Gastrocnemius medialis (tissue), 4 donors: ENCODE results near the gene IDH2. TPM values are rescaled to one million over a fixed set of nuclear protein-coding genes. Genes with fewer than 3 reads are reported as not detected.

Experiments used
- ATAC-seq, 2 donors: fragments of 150-250 bp; one replicate each; pipeline ENCODE4 v1.9.1; 2016
- DNase-seq, 2 donors: peaks; one replicate each; pipeline ENCODE4 v3.0.0-alpha.2; 2019
- H3K27ac ChIP-seq, 4 donors: fragments of 200-600 bp; sonication (generic); 1 replicate in 1 of 4; 2 replicates in 3 of 4; pipeline ENCODE4 v1.5.1; 2016 to 2018; ENCODE audit warnings: mild to moderate bottlenecking in 2 of 4, moderate library complexity in 1 of 4
- H3K27me3 ChIP-seq, 3 donors: fragments of 200-600 bp; sonication (generic) in 2 of 3; 1 replicate in 1 of 3; 2 replicates in 2 of 3; pipeline versions ENCODE4 v1.5.1 to v1.6.0; 2016 to 2019; ENCODE audit warnings: mild to moderate bottlenecking in 1 of 3, moderate library complexity in 1 of 3
- H3K36me3 ChIP-seq, 2 donors: fragments of 200-600 bp; sonication (generic) in 1 of 2; one replicate each; pipeline ENCODE4 v1.5.1; 2017 to 2018
- H3K4me1 ChIP-seq, 2 donors: fragments of 200-600 bp; sonication (generic) in 1 of 2; one replicate each; pipeline ENCODE4 v1.5.1; 2016 to 2017; ENCODE audit warnings: mild to moderate bottlenecking in 2 of 2
- H3K4me3 ChIP-seq, 4 donors: fragments of 200-600 bp; sonication (generic) in 3 of 4; 1 replicate in 1 of 4; 2 replicates in 3 of 4; pipeline ENCODE4 v1.5.1; 2016 to 2019; ENCODE audit warnings: mild to moderate bottlenecking in 2 of 4
- H3K9me3 ChIP-seq, 3 donors: fragments of 200-600 bp; sonication (generic) in 2 of 3; 1 replicate in 1 of 3; 2 replicates in 2 of 3; pipeline ENCODE4 v1.5.1; 2016 to 2019
- POLR2A ChIP-seq, 2 donors: fragments of 450-650 bp; IDR thresholded peaks; one replicate each; pipeline ENCODE4 v1.6.1; 2017; ENCODE audit warnings: antibody characterized with exemption in 2 of 2, mild to moderate bottlenecking in 2 of 2, moderate library complexity in 2 of 2
- in situ Hi-C, 4 donors: fragments of 200-750 bp; cut with MboI; loops; one replicate each; pipeline versions ENCODE4 v1.15.0 to v1.8.0; 2017; ENCODE audit warnings: low sequenced_read_pairs in 4 of 4
- intact Hi-C: fragments of 100-400 bp; cut with DNase I; formaldehyde crosslinking; loops from one replicate; pipeline ENCODE4 v1.15.1; 2023; ENCODE audit warnings: low total_unique reads
- total RNA-seq, 4 donors: library from RNA; depleted of rRNA; stranded (reverse); fragments of >200 nt; gene quantifications; one replicate each; pipeline versions ENCODE4 v1.1.0 to v1.2.3, GENCODE V29; 2016
- TF ChIP-seq, protein P1 (sequence below), 5 experiments: fragments of 450-650 bp in 3 of 5; fragments of 200-600 bp in 2 of 5; sonication (generic) in 2 of 5; IDR thresholded peaks in 4 of 5; conservative IDR thresholded peaks in 1 of 5; 1 replicate in 4 of 5; 2 replicates in 1 of 5; pipeline ENCODE4 v1.5.1; 2016 to 2019; ENCODE audit warnings: antibody characterized with exemption in 5 of 5, mild to moderate bottlenecking in 3 of 5, moderate library complexity in 3 of 5

IDH2 gene
- total RNA-seq, 4 donors from 2014 or later: 349 to 547 (median 423) TPM

DNA sequence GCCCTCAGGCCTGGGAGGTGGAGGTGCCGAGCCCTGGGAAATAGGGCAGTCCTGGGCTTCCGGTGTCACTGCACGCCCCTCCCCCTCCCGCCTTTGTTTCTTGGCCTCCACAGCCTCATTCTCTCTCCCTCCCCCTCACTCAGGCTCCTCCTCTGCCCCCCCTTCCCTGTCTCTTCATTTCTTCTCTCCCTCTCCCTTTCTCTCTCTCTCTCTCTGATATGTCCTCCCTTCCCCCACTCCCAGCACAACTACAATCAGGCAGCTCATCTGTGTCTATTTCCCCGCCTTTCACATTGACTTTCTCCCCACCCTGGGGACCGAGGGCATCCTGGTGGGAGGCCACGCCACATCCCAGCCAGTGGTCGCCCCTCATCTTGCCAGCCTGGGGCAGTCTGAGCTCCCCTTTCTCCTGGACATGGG, 40.2 kb downstream of the IDH2 start:
- peaks cover 49 to 52% of the 10 kb centered on the region in 2 donors for H3K4me1 ChIP-seq
- in situ Hi-C loops: no loop called here
- DNase-seq (no peak), ATAC-seq (no peak)
- no peaks in the 10 kb centered on the region for H3K9me3 ChIP-seq
- intact Hi-C loops: no loop called here
- H3K4me3 ChIP-seq: no peak overlapping the region
- H3K36me3 ChIP-seq: no peaks in the 10 kb centered on the region
- TF ChIP-seq POLR2A (IDR thresholded peaks at IDR 0.05): no peak
- TF ChIP-seq, protein P1, sequence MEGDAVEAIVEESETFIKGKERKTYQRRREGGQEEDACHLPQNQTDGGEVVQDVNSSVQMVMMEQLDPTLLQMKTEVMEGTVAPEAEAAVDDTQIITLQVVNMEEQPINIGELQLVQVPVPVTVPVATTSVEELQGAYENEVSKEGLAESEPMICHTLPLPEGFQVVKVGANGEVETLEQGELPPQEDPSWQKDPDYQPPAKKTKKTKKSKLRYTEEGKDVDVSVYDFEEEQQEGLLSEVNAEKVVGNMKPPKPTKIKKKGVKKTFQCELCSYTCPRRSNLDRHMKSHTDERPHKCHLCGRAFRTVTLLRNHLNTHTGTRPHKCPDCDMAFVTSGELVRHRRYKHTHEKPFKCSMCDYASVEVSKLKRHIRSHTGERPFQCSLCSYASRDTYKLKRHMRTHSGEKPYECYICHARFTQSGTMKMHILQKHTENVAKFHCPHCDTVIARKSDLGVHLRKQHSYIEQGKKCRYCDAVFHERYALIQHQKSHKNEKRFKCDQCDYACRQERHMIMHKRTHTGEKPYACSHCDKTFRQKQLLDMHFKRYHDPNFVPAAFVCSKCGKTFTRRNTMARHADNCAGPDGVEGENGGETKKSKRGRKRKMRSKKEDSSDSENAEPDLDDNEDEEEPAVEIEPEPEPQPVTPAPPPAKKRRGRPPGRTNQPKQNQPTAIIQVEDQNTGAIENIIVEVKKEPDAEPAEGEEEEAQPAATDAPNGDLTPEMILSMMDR (IDR thresholded peaks at IDR 0.05 in 4 of 5, conservative IDR thresholded peaks at IDR 0.05 in 1 of 5): no peak
- no peaks in the 10 kb centered on the region for H3K27me3 ChIP-seq
- H3K27ac ChIP-seq: peak overlapping the region; percentile 49 to 85 (median 65)

DNA sequence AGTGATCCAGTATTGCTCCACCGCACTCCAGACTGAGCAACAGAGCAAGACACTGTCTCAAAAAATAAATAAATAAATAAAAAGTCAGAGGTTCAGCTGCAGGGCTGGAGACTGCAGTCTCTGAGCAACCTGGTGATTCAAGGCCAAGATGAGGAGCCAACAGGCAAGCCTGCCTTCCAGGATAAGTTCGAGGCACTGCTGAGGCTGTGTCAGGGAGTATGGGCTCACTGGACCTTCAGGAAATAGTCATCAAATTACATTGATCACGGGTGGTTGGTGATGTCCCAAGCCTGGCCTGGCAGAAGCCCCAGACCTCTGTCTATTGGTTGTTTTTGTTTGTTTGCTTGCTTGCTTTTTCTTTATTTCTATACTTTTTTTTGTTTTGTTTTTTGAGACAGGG, 41.5 kb downstream of the IDH2 start:
- Histone ChIP-seq H3K27ac (peak overlapping the region in 1 of 4 donors; percentile 21), H3K4me3 (no peak overlapping the region), H3K4me1 (peaks cover 49 to 52% of the 10 kb centered on the region in 2 donors), H3K9me3 (no peaks in the 10 kb centered on the region), H3K36me3 (no peaks in the 10 kb centered on the region), H3K27me3 (no peaks in the 10 kb centered on the region)
- in situ Hi-C loops: no loop called here
- DNase-seq (peak in 1 of 2 donors; percentile 44), ATAC-seq (peak in 1 of 2 donors; percentile 71)
- no peak for TF ChIP-seq POLR2A (IDR thresholded peaks at IDR 0.05)
- TF ChIP-seq, protein P1 (IDR thresholded peaks at IDR 0.05 in 4 of 5, conservative IDR thresholded peaks at IDR 0.05 in 1 of 5): no peak
- intact Hi-C loops: no loop called here

DNA sequence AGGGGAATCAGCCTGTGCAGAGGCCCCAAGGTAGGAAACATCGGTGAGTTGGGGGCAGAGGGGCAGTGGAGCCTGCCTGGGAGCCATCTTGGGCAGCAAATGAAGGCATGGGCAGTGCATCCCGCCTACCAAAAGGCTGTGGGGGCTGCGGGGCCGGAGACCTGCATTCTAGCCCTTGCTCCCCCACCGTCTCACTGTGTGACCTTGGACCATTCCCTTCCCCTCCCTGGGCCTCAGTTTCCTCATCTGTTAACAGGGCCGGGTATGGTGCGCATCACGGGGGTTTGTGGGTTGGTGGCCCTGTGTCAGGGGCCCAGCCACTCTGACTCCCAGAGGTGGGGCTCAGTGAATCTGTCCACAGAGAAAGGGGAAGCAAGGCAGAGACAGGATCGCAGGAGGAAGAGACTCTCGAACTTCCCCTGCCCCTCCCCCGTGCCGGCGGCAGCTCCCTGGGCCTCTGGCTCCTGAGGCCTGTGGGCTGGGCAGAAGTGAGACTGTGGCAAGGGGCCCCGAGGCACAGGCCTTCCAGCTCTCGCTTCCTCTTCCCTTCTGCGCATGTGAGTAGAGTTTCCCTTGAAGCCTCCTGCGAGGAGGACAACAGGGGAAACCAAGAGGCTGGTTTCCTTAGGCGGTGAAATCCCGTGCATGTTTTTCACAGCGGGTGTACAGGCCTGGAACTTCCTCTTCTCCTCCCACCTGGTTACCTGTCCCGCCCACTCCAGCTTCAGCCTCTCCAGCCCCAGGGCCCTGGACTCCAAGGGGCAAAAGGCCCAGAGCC, 42.9 kb downstream of the IDH2 start:
- TF ChIP-seq POLR2A (IDR thresholded peaks at IDR 0.05): no peak
- TF ChIP-seq, protein P1 (IDR thresholded peaks at IDR 0.05 in 4 of 5, conservative IDR thresholded peaks at IDR 0.05 in 1 of 5): no peak
- Histone ChIP-seq H3K27me3 (no peaks in the 10 kb centered on the region), H3K36me3 (no peaks in the 10 kb centered on the region), H3K4me3 (no peak overlapping the region), H3K4me1 (peaks cover 35 to 39% of the 10 kb centered on the region in 2 donors), H3K9me3 (no peaks in the 10 kb centered on the region), H3K27ac (peak overlapping the region in 1 of 4 donors; percentile 24)
- peak in 1 of 2 donors; percentile 4 for ATAC-seq
- peak; percentile 39 to 56 for DNase-seq
- in situ Hi-C loops: no loop called here
- intact Hi-C loops: no loop called here

DNA sequence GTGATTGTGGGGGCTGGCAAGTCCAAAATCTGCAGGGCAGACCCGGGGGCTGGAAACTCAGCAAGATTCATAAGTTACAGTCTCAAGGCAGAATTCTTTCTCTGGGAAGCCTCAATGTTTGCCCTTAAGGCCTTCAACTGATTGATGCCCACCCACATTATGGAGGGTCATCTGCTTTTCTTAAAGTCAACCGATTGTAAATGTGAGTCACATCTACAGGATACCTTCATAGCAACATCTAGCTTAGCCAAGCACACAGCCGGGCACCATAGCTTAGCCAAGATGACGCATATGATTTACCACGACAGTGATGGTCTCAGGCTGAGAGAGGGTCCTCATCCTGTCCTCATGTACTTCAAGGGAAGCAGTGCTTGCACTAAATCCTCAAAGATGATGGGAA, 43.5 kb downstream of the IDH2 start:
- intact Hi-C loops: no loop called here

More for the DNA sequence above, 43.5 kb downstream of the IDH2 start:
- ATAC-seq: no peak
- in situ Hi-C loops: no loop called here
- TF ChIP-seq, protein P1 (IDR thresholded peaks at IDR 0.05 in 4 of 5, conservative IDR thresholded peaks at IDR 0.05 in 1 of 5): no peak
- TF ChIP-seq POLR2A (IDR thresholded peaks at IDR 0.05): no peak
- DNase-seq: no peak
- Histone ChIP-seq H3K4me3 (no peak overlapping the region), H3K4me1 (peaks cover 29 to 33% of the 10 kb centered on the region in 2 donors), H3K27ac (peak overlapping the region in 1 of 4 donors; percentile 24), H3K9me3 (no peaks in the 10 kb centered on the region), H3K36me3 (no peaks in the 10 kb centered on the region), H3K27me3 (no peaks in the 10 kb centered on the region)
